Measurements from ENCODE around the gene TBC1D25. TPM values are rescaled to one million over a fixed set of nuclear protein-coding genes. Genes with fewer than 3 reads are reported as not detected.
A peak's percentile ranks its signal among the peaks of the same experiment; 100 is the strongest.

The TBC1D25 gene
- total RNA-seq, 1 donor from 2014 or later: 4.5 TPM

DNA sequence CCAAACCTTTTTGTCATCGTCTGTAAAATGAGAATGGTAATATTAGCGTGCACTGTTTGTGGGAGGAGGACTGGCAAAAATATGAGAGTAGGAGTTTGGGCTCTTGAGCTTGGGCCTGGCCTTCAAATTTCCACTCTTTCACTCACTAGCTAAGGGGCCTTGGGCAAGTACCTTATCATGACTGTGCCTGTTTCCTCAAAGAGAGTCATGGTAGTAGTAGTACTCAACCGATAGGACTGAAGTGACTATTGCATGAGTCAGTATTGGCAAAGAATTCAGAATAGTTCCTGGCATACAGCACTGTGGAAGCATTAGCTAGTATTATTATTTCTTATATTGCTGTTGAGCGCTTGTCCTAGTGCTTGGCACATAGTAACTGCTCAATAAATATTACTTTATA lies 18.8 kb downstream of the TBC1D25 start:
- DNase-seq (ENCODE audit: low read depth in 2 of 2): peak in 1 of 2 donors; percentile 60

DNA sequence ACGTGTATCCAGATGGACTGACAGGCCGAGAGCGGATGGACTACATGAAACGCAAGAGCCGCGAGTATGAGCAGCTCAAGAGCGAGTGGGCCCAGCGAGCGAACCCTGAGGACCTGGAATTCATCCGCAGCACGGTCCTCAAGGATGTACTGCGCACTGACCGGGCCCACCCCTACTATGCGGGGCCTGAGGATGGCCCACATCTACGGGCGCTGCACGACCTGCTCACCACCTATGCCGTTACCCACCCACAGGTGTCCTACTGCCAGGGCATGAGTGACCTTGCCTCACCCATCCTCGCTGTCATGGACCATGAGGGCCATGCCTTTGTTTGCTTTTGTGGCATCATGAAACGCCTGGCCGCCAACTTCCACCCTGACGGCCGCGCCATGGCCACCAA lies 20.1 kb downstream of the TBC1D25 start:
- DNase-seq (ENCODE audit: low read depth in 2 of 2): no peak

DNA sequence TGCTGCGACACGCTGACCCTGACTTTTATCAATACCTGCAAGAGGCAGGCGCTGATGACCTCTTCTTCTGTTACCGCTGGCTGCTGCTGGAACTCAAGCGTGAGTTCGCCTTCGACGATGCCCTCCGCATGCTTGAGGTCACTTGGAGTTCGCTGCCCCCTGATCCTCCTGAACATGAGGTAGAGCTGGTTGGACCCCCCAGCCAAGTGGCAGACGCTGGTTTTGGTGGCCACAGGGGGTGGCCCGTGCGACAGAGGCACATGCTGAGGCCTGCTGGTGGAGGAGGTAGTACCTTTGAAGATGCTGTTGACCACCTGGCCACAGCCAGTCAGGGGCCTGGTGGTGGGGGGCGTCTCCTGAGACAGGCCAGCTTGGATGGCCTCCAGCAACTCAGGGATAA lies 20.5 kb downstream of the TBC1D25 start:
- DNase-seq (ENCODE audit: low read depth in 2 of 2): no peak

DNA sequence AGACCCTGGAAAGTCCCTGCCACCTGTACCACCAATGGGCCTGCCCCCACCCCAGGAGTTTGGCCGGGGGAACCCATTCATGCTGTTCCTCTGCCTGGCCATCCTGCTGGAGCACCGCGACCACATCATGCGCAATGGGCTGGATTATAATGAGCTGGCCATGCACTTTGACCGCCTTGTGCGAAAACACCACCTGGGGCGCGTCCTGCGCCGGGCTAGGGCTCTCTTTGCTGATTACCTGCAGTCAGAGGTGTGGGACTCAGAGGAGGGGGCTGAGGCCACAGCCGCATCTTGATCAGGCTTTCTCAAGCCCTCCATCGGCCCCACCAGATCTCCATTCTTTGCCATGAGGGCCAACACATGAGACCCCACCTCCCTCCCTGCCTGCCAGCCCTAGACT lies 21.2 kb downstream of the TBC1D25 start:
- DNase-seq (ENCODE audit: low read depth in 2 of 2): no peak

DNA sequence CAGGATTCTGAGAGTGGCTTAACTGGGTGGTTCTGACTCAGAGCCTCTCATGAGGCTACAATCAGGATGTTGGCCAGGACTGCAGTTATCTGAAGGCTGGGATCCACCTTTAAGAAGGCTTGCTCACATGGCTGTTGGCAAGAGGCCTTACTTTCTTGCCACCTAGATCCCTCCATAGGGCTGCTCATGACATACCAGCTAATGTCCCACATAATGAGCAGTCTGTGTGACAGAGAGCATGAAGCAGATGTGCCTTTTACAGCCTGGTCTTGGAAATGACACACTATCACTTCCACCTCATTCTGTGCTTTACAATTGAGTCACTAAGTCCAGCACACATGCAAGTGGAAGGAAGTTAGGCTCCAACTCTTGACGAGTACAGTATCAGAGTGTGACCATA lies 30.4 kb downstream of the TBC1D25 start:
- DNase-seq (ENCODE audit: low read depth in 2 of 2): peak; percentile 80

DNA sequence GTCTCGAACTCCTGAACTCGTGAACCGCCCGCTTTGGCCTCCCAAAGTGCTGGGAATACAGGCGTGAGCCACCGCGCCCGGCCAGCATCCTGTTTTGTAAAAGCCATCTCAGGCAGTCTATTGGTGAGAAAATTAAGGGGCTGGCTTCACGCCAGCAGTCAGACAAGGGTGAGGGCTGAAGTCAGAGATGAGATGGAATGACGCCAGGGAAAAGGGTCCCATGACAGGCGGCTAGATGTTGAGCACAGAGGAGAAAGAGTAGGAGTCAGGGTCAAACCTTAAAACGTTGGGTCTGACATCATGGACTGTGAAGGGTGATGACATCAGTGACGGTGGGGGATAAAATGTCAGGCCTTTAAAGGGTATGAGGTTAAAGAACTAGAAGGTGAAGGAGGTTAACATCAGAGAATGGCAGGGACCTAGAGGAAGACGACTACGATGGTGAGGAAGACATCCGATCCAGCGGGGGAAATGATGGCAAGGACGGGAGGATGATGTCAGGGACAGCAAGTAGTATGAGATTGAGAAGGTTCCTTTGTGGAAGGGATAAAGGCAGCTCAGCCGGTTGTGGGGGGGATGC lies 34.3 kb downstream of the TBC1D25 start:
- peak; percentile 75 to 85 for DNase-seq (ENCODE audit: low read depth in 2 of 2)

DNA sequence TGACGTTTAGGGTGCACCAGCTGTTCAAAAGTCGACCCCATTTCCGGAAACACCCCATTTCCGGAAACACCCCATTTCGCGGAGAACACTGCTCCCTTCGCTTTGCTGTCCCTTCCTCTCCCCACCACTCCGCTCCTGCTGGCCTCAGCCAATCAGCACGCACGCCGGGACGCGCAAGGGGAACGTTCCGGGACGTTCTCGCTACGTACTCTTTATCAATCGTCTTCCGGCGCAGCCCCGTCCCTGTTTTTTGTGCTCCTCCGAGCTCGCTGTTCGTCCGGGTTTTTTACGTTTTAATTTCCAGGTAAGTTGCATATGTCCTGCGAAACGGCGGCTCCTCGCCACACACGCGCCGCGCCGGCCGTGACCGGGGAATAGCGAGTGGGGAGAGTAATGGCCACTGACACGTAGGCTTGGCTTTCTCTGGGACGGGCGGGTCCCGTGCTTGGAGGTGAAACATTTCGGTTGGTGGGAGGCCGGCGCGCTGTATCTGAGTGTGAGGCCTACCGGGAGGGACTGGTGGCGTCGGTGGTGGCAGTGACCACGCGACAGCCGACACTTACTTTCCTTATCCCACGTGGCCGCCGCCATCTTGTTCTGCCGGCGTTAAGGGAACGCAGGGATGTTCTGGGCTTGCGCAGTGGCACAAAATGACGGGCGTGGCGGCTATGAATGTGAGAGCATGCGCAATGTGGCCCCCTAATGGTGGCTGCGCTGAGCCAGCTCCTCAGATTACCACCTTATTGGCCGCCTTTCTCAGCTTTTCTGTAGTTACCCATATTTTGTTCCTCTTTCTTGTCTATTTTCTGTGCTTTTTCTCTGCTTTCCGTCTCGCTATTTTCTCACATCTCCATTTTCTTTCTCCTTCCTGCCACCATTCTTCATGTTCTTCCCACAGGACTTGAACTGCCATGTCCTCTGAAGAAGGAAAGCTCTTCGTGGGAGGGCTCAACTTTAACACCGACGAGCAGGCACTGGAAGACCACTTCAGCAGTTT lies 35.1 kb downstream of the TBC1D25 start, which contains the start of gene RBM3:
Gene RBM3 (plus strand): TSS at position 215 of the 997 bp plus-strand sequence. CDS start 697 bp downstream, at position 912.
- DNase-seq (ENCODE audit: low read depth in 2 of 2): peak; percentile 83 to 91

DNA sequence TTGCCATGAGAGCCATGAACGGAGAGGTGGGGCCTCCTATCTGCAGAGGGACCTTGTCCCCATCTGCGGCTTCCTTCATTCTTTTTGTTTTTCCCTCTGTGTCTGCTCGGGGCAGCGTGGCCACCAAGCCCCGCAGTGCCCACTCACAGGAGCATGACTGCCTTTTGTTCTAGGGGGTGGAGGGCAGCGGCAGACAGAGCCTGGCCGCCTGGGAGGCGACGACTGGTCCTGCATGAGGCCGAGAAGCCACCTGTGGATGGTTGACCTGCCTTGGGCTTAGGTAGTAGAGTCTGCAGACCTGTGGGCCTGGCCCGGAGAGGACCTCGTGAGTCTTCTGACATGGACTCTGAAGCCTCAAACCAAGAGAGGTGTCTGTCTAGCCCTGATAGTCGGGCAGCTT lies 36.1 kb downstream of the TBC1D25 start:
- DNase-seq (ENCODE audit: low read depth in 2 of 2): no peak

DNA sequence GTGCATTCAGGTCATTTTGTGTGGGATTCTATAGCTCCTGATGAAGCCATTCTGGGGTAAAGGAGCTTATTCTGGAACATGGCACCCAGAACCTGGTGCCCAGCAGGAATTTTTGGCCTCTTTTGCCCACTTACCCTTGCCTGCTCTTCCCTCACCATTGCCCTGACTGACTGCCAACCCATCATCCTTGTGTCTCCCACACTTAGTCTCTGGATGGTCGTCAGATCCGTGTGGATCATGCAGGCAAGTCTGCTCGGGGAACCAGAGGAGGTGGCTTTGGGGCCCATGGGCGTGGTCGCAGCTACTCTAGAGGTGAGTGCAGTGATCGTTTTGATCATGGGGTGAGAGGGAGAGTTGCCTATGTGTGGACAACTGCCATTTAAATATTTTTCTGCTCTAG lies 36.6 kb downstream of the TBC1D25 start:
- no peak for DNase-seq (ENCODE audit: low read depth in 2 of 2)

DNA sequence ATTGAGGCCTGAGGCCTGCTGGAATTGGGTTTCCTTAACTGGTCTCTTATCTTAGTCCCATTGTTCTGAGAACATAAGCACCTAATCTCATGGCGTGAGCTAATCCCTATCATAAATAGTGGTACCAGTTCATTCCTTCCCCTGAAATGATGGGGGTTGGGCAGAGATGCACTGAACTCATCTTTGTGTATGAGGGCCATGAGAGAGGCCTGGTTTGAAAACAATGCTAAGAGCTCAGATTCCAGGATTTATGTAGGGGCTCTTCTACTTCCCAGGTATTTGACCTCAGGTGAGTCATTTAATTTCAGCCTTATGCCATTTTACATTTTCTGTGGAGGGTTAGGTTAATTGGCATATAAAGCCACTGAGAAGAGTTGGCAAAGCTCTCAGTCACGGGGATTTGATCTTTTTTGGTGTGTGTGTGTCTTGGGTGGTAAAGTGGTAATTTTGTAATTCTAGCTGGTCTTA lies 39.2 kb downstream of the TBC1D25 start:
- DNase-seq (ENCODE audit: low read depth in 2 of 2): no peak

DNA sequence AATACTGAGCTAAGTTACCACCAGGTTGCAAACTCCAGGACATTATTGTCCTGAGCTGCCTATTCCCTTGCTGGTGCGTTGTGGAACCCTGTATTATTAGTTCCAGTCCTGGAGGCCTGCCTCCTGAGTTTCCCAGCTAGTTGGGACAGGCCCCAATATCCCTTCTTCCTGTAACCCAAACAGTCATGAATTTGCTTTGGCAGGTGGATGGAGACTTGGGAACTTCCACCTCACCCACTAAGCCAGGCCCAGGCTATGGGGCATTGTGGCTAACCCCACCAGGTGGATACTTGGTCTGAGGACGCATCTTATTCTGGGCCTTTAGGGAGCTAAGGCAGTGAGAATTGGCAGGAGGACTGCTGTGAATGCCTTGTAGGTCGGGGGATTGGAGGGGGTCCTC lies 39.7 kb downstream of the TBC1D25 start:
- DNase-seq (ENCODE audit: low read depth in 2 of 2): no peak

DNA sequence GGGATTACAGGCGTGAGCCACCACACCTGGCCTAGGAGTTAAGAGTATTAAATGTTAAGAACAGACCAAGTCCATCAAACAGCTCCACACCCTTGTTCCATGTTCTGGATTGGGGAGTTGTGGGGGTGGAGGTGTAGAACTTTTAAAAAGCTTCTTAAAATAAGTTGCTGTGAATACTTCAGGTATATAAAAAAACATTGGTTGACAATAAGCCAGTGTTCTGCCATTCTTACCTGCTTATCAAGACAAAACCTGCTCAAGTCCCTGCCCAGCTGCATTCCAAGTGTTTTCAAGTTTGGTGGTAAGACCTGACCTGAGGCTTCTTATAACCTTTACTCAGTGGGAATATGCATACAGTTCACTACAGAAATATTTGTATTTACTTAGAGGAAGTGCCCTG lies 41.1 kb downstream of the TBC1D25 start:
- DNase-seq (ENCODE audit: low read depth in 2 of 2): no peak

DNA sequence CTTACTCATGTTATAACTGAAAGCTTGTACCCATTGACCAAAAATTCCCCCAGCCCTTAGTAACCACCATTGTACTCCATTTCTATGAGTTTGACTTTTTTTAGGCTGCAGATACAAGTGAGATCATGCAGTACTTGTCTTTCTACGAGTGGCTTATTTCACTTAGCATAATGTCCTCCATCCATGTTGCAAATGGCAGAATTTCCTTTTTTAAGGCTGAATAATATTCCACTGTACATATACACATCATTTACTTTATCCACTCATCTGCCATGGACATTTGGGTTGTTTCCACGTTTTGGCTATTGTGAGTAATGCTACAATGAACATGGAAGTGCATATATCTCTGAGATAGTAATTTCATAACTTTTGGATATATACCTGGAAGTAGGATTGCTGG lies 45.2 kb downstream of the TBC1D25 start:
- no peak for DNase-seq (ENCODE audit: low read depth in 2 of 2)

DNA sequence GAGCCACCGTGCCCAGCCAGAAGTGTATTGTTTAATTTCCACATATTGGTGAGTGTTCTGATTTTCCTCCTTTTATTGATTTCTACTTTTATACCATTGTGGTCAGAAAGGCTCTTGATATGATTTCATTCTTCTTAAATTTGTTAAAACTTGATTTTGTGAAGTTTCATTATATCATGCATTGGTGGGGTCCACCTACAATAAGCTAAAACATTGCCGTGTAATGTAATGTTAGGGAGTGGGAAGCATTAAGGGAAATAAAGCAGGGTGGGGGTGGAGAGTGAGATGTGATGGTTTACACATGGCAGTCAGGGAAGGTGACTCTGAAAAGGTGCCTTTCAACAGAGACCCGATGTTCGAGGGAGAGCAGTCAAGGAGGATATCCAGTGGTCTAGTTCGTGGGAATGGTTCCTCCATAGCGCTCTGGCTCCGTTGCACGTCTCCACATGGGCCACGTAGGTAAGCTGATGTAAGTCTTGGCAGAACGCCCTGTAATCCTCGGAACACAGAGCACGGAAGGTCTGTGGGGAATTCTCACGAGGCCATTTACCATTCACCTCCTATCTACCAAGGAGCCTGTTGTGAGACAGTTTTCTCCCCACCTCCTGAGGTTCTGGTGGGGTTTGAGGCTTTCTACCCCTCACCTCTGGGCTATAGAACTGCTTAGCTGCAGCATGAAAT lies 50.1 kb downstream of the TBC1D25 start:
- peak; percentile 38 to 78 for DNase-seq (ENCODE audit: low read depth in 2 of 2)

DNA sequence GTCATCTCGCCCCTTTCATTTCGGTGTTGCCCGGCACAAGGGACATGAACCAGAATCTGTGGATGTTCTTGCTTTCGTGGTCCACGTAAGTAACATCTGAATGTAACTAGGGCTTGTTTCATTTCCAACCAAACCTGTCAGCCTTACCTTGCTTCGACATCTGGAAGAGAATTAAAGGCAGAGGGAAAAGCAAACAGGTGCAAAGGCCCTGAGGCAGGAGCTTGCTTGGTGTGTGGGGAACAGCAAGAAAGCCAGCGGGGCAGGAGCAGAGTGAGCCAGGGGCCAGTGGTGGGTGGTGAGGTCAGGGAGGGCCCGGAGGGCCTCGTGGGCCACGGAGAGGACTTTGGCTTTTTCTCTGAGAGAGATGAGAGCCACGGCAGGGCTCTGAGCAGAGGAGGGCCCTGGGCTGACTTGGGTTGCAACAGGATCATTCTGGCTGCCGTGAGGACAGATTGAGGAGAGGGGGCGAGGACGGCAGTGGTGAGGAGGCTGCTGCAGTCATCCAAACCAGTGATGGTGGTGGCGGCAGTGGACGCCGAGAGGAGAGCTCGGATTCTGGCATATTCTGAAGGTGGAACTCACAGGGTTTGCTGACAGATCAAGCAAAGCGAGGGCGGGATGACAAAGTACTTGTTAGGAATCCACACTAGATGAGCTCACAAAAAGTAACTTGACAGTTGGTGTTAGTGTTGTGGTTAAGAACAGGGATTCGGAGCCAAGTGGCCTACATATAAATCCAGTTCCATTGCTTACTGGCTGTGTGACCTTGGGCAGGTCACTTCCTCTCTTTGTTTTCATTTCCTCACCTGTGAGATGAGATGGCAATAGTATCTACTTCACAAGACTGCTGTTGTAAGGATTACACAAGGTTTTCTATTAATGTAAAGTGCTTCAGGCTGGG lies 50.9 kb downstream of the TBC1D25 start:
- DNase-seq (ENCODE audit: low read depth in 2 of 2): peak; percentile 66 to 70

DNA sequence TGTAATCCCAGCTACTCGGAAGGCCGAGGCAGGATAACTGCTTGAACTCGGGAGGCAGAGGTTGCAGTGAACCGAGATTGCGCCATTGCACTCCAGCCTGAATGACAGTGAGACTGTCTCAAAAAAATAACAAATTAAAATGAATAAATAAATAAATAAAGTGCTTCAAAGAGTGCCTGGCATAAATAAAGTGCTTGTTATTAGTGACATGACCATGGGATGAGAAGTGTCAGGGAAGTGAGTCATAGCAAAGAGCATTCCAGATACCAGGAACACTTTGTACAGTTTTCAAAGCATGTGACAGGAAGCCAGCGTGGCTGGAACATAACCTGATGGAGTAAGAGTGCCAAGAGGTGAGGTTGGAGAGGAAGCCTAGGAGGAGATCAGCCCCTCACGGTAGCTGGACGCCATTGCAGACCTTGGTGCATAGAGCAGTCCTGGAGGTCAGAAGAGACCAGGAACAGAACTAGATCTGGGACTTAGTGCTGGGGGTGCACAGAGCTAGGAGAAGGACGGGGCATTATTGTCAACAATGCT lies 51.8 kb downstream of the TBC1D25 start:
- peak; percentile 96 to 97 for DNase-seq (ENCODE audit: low read depth in 2 of 2)

DNA sequence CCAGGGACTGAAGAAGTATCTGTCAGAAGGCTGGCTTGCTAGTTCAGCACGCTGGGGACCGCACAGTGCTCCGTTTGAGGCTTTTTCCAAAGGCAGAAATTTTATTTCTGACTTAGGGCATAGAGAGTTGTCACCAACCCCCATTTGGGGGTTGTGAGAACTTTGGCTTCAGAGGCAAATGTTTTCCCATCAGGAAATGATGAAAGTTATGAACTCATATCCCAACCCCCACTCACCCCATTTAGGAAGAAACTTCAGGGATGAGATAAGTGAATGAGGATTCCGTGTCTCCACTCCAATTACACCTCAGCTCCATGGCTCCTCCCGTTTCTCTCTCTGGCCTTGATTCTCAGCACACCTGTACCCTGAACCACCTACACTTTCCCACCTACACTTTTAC lies 53.5 kb downstream of the TBC1D25 start:
- DNase-seq (ENCODE audit: low read depth in 2 of 2): peak; percentile 75

DNA sequence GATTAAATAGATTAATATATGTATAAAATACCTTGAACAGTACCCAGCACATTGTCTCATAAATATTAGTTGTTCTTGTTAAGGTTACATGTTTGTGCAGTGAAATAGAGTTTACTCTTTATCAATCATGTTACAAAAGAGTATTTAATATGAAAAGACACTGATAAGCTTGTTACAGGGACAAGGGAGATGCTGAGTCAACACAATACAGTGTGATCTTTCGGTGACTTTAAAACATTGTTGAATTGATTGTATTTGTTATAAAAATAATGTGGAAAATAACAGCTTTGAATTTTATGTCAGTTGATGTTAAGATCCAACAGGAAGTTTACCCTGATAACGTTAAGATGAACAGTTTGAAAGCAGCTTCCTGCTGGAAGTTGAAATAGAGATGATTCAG lies 56.4 kb downstream of the TBC1D25 start:
- peak in 1 of 2 donors; percentile 31 for DNase-seq (ENCODE audit: low read depth in 2 of 2)

DNA sequence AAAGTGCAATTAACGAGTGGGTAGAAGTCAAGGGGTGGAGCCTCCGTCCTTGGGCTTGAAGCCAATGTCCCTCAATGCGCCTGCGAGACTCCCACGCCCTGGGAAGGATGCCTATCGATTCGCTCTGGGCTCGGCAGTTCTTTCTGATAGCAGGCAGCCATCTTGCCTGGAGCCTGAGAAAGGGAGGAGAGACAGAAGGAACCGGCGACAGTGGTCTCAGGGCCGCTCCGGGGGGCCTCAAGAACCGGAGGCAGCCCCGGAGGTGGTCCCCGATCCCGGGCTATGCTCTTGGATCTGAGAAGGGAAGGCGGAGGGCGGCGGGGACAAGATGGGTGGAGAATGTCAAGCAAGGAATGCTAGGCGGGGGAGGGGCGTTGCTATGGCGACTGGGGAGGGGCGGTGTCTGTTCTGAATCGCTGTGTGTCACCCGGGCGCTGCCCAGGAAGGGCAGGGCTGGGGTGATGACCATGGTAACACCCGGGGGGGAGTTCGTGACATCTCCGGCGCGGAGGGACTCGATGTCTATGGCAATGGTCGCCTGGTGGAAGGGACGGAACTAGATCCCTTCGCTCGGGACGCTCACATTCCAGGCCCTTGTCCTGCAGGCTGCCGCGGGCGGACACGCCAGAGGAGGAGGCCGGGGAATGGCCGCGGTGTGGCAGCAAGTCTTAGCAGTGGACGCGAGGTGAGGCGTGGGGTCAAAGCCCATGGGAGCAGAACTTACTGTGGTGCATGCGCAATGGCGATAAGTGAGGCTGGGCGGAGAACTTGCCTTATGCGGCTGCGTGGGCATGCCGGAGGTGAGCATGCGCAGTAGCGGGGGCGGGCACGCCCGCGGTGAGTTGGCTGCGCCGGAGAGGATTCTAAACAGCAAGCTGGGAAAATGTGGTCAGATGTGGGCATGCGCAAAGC lies 58.1 kb downstream of the TBC1D25 start, which contains the start of gene WDR13:
Gene WDR13 (plus strand): TSS at position 140 of the 912 bp plus-strand sequence. CDS start 505 bp downstream, at position 645.
- peak; percentile 89 to 93 for DNase-seq (ENCODE audit: low read depth in 2 of 2)

Data from dermis microvascular lymphatic vessel endothelial cell (primary cell).